H1 (cell line): ENCODE data around the gene GREB1. TPM values are rescaled to one million over a fixed set of nuclear protein-coding genes. Genes with fewer than 3 reads are reported as not detected.

Source experiments
- CTCF ChIA-PET: fragments of 300-600 bp; sonication (Branson Sonifier 250); formaldehyde crosslinking; loops from one replicate; lab custom pipeline; 2021; ENCODE audit not compliant: partially characterized antibody; lab: Charles Lee
- POLR2A ChIA-PET: fragments of 300-600 bp; sonication (Branson Sonifier 250); formaldehyde crosslinking; loops from one replicate; lab custom pipeline; 2021; ENCODE audit warnings: inconsistent platforms; ENCODE audit not compliant: partially characterized antibody; lab: Charles Lee
- DNase-seq, 2 experiments: peaks; one replicate each; pipeline versions ENCODE4 v3.0.0 to v3.0.0-alpha.2; 2010 to 2022; ENCODE audit warnings: low spot score in 2 of 2, low read depth in 1 of 2, mixed read lengths in 1 of 2
- FAIRE-seq: peaks from 2 replicates; lab custom pipeline; 2011; peaks lifted over from hg19 to GRCh38; lab: Jason Lieb, UNC
- H2AFZ ChIP-seq: 2 replicates; pipeline ENCODE4 v1.8.1; 2012; ENCODE audit warnings: low read length, inconsistent platforms
- H2AK5ac ChIP-seq: 2 replicates; pipeline ENCODE4 v1.6.1; 2013; ENCODE audit warnings: low read depth, low read length
- H2BK120ac ChIP-seq: replicated peaks from 2 replicates; pipeline ENCODE3; 2013; ENCODE audit warnings: low read depth, low read length, inconsistent platforms
- H2BK12ac ChIP-seq: 2 replicates; pipeline ENCODE4 v1.6.1; 2013; ENCODE audit warnings: low read depth, low read length
- H2BK15ac ChIP-seq: 2 replicates; pipeline ENCODE4 v1.6.1; 2013; ENCODE audit warnings: low read length
- H2BK20ac ChIP-seq: 2 replicates; pipeline ENCODE4 v1.6.1; 2013; ENCODE audit warnings: low read length
- H2BK5ac ChIP-seq: 2 replicates; pipeline ENCODE4 v1.6.1; 2013; ENCODE audit warnings: low read depth, low read length
- H3K14ac ChIP-seq: 2 replicates; pipeline ENCODE4 v1.6.1; 2013; ENCODE audit warnings: inconsistent platforms; ENCODE audit not compliant: insufficient read length
- H3K18ac ChIP-seq: 2 replicates; pipeline ENCODE4 v1.6.1; 2013; ENCODE audit warnings: low read length; ENCODE audit errors: extremely low read depth
- H3K23ac ChIP-seq: 2 replicates; pipeline ENCODE4 v1.6.1; 2013; ENCODE audit warnings: inconsistent platforms; ENCODE audit not compliant: insufficient read length
- H3K23me2 ChIP-seq: 2 replicates; pipeline ENCODE4 v1.6.1; 2013; ENCODE audit warnings: low read depth, low read length
- H3K27ac ChIP-seq: 2 replicates; pipeline ENCODE4 v1.6.1; 2011; ENCODE audit warnings: low read depth, low read length, inconsistent platforms
- H3K27me3 ChIP-seq, 4 experiments: replicated peaks in 1 of 4; 1 replicate in 1 of 4; 2 replicates in 3 of 4; pipeline versions ENCODE4 v1.6.1 to v1.8.1; 2011 to 2013; ENCODE audit warnings: low read length in 3 of 4, mild to moderate bottlenecking in 3 of 4, inconsistent platforms in 2 of 4, mixed read lengths in 2 of 4, moderate library complexity in 1 of 4; ENCODE audit not compliant: control insufficient read depth in 3 of 4, insufficient read depth in 3 of 4; ENCODE audit errors: extremely low read depth in 1 of 4
- H3K36me3 ChIP-seq, 4 experiments: 2 replicates each; pipeline versions ENCODE4 v1.6.1 to v1.8.1; 2011 to 2013; ENCODE audit warnings: mild to moderate bottlenecking in 4 of 4, low read length in 3 of 4, moderate library complexity in 2 of 4, control low read depth in 1 of 4, inconsistent platforms in 1 of 4; ENCODE audit not compliant: insufficient read depth in 4 of 4, control insufficient read depth in 2 of 4
- H3K4ac ChIP-seq: replicated peaks from 2 replicates; pipeline ENCODE3; 2013; ENCODE audit warnings: low read length, low read depth, mixed read lengths, inconsistent platforms; ENCODE audit not compliant: insufficient read length
- H3K4me1 ChIP-seq, 4 experiments: replicated peaks in 1 of 4; 1 replicate in 1 of 4; 2 replicates in 3 of 4; pipeline versions ENCODE4 v1.6.1 to v1.8.1; 2011 to 2013; ENCODE audit warnings: low read length in 3 of 4, inconsistent platforms in 2 of 4, mixed read lengths in 1 of 4; ENCODE audit not compliant: insufficient read depth in 4 of 4, control insufficient read depth in 3 of 4
- H3K4me2 ChIP-seq, 2 experiments: 2 replicates each; pipeline versions ENCODE4 v1.6.1 to v1.8.1; 2011 to 2013; ENCODE audit warnings: low read depth in 2 of 2, low read length in 2 of 2, control low read depth in 1 of 2, inconsistent platforms in 1 of 2, mild to moderate bottlenecking in 1 of 2; ENCODE audit not compliant: insufficient read depth in 1 of 2
- H3K4me3 ChIP-seq, 4 experiments: fragments of 200-600, 300-600 bp in 1 of 4; sonication (generic), shearing (Covaris generic), sonication (Bioruptor Twin) in 1 of 4; 2 replicates each; pipeline versions ENCODE4 v1.5.1 to v1.8.1; 2011 to 2016; ENCODE audit warnings: low read length in 4 of 4, low read depth in 3 of 4, control low read depth in 2 of 4, inconsistent platforms in 2 of 4, mild to moderate bottlenecking in 2 of 4, mixed read lengths in 1 of 4, moderate library complexity in 1 of 4; ENCODE audit not compliant: insufficient read depth in 2 of 4; ENCODE audit errors: extremely low read depth in 1 of 4
- H3K56ac ChIP-seq: replicated peaks from 2 replicates; pipeline ENCODE3; 2013; ENCODE audit warnings: low read depth, mild to moderate bottlenecking, mixed read lengths, low read length, inconsistent platforms; ENCODE audit not compliant: insufficient read length
- H3K79me1 ChIP-seq: 2 replicates; pipeline ENCODE4 v1.6.1; 2013; ENCODE audit warnings: low read depth, low read length, control low read depth
- H3K79me2 ChIP-seq, 2 experiments: 2 replicates each; pipeline versions ENCODE4 v1.6.1 to v1.8.1; 2012 to 2013; ENCODE audit warnings: low read length in 2 of 2, mild to moderate bottlenecking in 2 of 2, inconsistent platforms in 1 of 2; ENCODE audit not compliant: insufficient read depth in 2 of 2, control insufficient read depth in 1 of 2
- H3K9ac ChIP-seq, 4 experiments: replicated peaks in 1 of 4; 1 replicate in 1 of 4; 2 replicates in 3 of 4; pipeline versions ENCODE4 v1.6.1 to v1.8.1; 2011 to 2013; ENCODE audit warnings: low read depth in 3 of 4, low read length in 3 of 4, control low read depth in 2 of 4, mild to moderate bottlenecking in 2 of 4, moderate library complexity in 2 of 4, inconsistent platforms in 1 of 4; ENCODE audit errors: extremely low read depth in 1 of 4
- H3K9me3 ChIP-seq, 2 experiments: 2 replicates each; pipeline versions ENCODE4 v1.6.1 to v1.8.1; 2012 to 2013; ENCODE audit warnings: mild to moderate bottlenecking in 2 of 2, moderate library complexity in 2 of 2, control low read depth in 1 of 2, inconsistent platforms in 1 of 2, low read depth in 1 of 2, low read length in 1 of 2, mixed read lengths in 1 of 2; ENCODE audit not compliant: insufficient read depth in 2 of 2
- H4K20me1 ChIP-seq, 2 experiments: replicated peaks in 1 of 2; 2 replicates each; pipeline versions ENCODE3 to v1.8.1; 2011 to 2013; ENCODE audit warnings: inconsistent platforms in 2 of 2, low read length in 2 of 2, mild to moderate bottlenecking in 1 of 2; ENCODE audit not compliant: insufficient read depth in 2 of 2, control insufficient read depth in 1 of 2
- H4K5ac ChIP-seq: 2 replicates; pipeline ENCODE4 v1.6.1; 2013; ENCODE audit warnings: low read length, low read depth, mixed read lengths, inconsistent platforms; ENCODE audit not compliant: insufficient read length
- H4K8ac ChIP-seq: 2 replicates; pipeline ENCODE4 v1.8.0; 2013; ENCODE audit warnings: mild to moderate bottlenecking, moderate library complexity, low read length, inconsistent platforms; ENCODE audit not compliant: insufficient read depth; ENCODE audit errors: extremely low read depth
- H4K91ac ChIP-seq: replicated peaks from 2 replicates; pipeline ENCODE3; 2013; ENCODE audit warnings: low read length, mixed read lengths, inconsistent platforms; ENCODE audit not compliant: insufficient read length
- NANOG ChIP-seq: IDR thresholded peaks from 2 replicates; pipeline ENCODE4 v1.6.1; 2011; ENCODE audit warnings: low read length, low read depth, mild to moderate bottlenecking, inconsistent platforms; ENCODE audit not compliant: insufficient read depth, poor library complexity, severe bottlenecking
- PHF8 ChIP-seq: fragments of 200-600 bp; sonication (generic); conservative IDR thresholded peaks from 2 replicates; pipeline ENCODE4 v1.7.1; 2012; ENCODE audit warnings: low read depth, mild to moderate bottlenecking, inconsistent platforms, low read length, moderate library complexity
- WGBS, 2 experiments: shearing (Covaris generic) in 1 of 2; methylation state at CpG; one replicate each; pipeline versions ENCODE4 v1.1.6 to v1.1.7; 2013 to 2015; ENCODE audit warnings: low lambda C conversion rate in 2 of 2, mixed read lengths in 2 of 2, inconsistent platforms in 1 of 2, low coverage in 1 of 2, missing lambda C conversion rate in 1 of 2; ENCODE audit not compliant: insufficient replicate concordance in 2 of 2, insufficient coverage in 1 of 2, insufficient read length in 1 of 2; ENCODE audit errors: extremely low coverage in 1 of 2, missing lambda C conversion rate in 1 of 2; 5-methylcytosine and 5-hydroxymethylcytosine counted together
- polyA plus RNA-seq, 7 experiments: library from polyadenylated mRNA; depleted of rRNA in 3 of 7; stranded (reverse) in 5 of 7; unstranded in 2 of 7; fragments of >200 nt in 5 of 7; fragments of 200-250 nt in 2 of 7; gene quantifications; 1 replicate in 5 of 7; 2 replicates in 1 of 7; 4 replicates in 1 of 7; pipeline versions ENCODE4 v1.2.1 to v1.2.3, GENCODE V29; 2011 to 2013; ENCODE audit warnings: missing spikeins in 2 of 7, mixed read lengths in 2 of 7
- total RNA-seq: library from RNA; stranded (reverse); fragmentation: NEBNext Ultra II Directional; extraction: Animal tissue kit (Norgen Biotek cat#: 25700); gene quantifications from 2 replicates; pipeline ENCODE4 v1.2.1, GENCODE V29; 2021

GREB1 gene
- total and polyA plus RNA-seq, 2 of the 8 experiments (the other 6 are each of a cell fraction or from before 2014, with no cell fraction given): 7.9 to 43.4 TPM

GRCh38 chr2:11553661-11554398 lies 20.0 kb downstream of the GREB1 start:
- CTCF ChIA-PET: interaction anchor here (0.7 to 4.6 kb wide), 3 partner anchors 20 to 153 kb away, joined by 5 to 26 read pairs (median 25); partner anchors contain the start of gene GREB1
- no peak overlapping the region for H3K18ac ChIP-seq
- H3K14ac ChIP-seq: no peak overlapping the region
- WGBS, 2 experiments: 87% methylated on average over 10 of the region's 10 CpGs; no CpG with 5 or more reads in 1 of the 2 experiments
- no peak overlapping the region for H3K56ac ChIP-seq
- peaks cover 0 to 3% of the 10 kb centered on the region in 2 experiments; a peak in 1 of 4 replicates for H3K79me2 ChIP-seq
- H4K20me1 ChIP-seq: no peaks in the 10 kb centered on the region
- H2BK15ac ChIP-seq: no peak overlapping the region
- no peaks in the 10 kb centered on the region for H3K27me3 ChIP-seq
- no peak overlapping the region for H4K5ac ChIP-seq
- H3K4me1 ChIP-seq: peaks cover 4 to 9% (median 6%) of the 10 kb centered on the region in 4 experiments
- TF ChIP-seq NANOG (no peak), PHF8 (no peak)
- no peaks in the 10 kb centered on the region for H3K36me3 ChIP-seq
- H4K91ac ChIP-seq: no peak overlapping the region
- H2BK20ac ChIP-seq: no peak overlapping the region
- H3K27ac ChIP-seq: no peak overlapping the region
- H2AFZ ChIP-seq: no peak overlapping the region
- peaks cover 3% of the 10 kb centered on the region; the same call in 1 of the 2 replicates for H3K79me1 ChIP-seq
- H4K8ac ChIP-seq: no peak overlapping the region
- H3K4me3 ChIP-seq: no peak overlapping the region
- POLR2A ChIA-PET: no interaction called here
- FAIRE-seq (no peak), DNase-seq (no peak)
- H3K4me2 ChIP-seq: no peak overlapping the region
- no peak overlapping the region for H2BK12ac ChIP-seq
- no peaks in the 10 kb centered on the region for H3K9me3 ChIP-seq
- H3K23me2 ChIP-seq: no peaks in the 10 kb centered on the region
- no peak overlapping the region for H3K23ac ChIP-seq
- no peak overlapping the region for H2AK5ac ChIP-seq
- no peak overlapping the region for H3K4ac ChIP-seq
- H2BK120ac ChIP-seq: no peak overlapping the region
- H2BK5ac ChIP-seq: no peak overlapping the region
- no peak overlapping the region for H3K9ac ChIP-seq
